Stimulated activated CD4-positive, alpha-beta T cell treated with anti-CD3 and anti-CD28 coated beads, Interleukin-4, amount 100 ng/mL, for 1 hour (primary cell): ENCODE measurements around the gene SAC3D1.
A peak's percentile ranks its signal among the peaks of the same experiment; 100 is the strongest.

Source experiments
- DNase-seq: peaks from one replicate; pipeline ENCODE4 v3.0.0-alpha.2; 2020

The SAC3D1 gene

DNA sequence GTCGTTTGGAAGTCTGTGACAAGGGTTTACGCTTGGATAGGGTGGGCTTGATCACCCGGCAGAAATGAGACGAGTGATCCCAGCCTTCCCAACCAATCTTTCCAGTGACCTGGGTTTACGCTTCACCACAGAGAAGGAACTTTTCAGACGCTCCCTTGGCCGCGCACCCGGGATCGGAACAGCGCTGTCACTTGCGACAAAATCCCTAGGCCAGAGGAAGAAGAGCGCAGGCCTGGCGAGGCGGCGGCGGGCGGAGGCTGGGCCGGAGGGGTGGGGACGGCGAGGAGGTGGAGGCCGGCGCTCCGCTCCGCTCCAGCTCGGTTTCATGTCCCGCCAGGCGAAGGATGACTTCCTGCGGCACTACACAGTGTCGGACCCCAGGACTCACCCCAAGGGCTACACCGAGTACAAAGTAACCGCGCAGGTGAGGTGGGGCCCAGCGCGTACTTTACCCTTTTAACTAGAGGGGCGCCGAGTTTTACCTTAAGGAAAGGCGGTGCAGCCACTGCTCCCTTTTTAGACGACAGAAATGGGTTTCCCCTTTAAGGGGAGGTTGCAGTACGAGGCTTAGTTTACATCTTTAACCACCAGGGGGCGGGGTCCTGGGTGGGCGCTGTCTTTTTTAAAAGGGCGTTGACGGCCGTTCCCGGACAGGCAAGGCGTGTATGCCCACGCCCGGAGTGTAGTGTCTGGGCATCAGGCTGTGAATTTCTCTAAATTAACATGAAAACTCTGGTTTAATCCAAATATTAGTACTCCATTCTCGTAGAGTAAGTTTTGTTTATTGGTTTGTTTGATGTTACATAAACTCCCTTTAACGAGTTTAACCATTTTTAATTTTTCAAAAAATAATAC is 13.6 kb upstream of the SAC3D1 start, which contains the start of gene SNX15:
Gene SNX15, plus strand, starts transcription at position 227 of the 855 bp plus-strand sequence. Its CDS starts 99 bp downstream, at position 326.
- DNase-seq = peak; percentile 82

DNA sequence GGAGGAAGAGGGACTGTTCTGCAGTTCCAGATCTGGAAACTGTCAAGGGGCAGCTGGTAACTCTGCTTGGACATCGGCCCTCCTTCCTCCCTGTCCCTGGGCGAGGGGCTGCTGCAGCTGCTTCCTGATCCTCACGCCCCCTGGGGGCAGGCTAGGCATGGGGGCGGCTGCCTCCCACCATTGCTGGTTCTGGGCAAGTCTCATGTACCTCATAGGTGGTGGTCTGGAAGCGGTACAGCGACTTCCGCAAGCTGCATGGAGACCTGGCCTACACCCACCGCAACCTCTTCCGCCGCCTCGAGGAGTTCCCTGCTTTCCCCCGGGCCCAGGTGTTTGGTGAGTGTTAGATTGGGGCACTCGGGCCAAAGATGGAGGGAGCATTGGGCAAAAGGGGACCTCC is 8.8 kb upstream of the SAC3D1 start:
- DNase-seq = no peak

GRCh38 chr11:65034423-65034822 is 6.6 kb upstream of the SAC3D1 start:
- no peak for DNase-seq

- no peak for DNase-seq
These were observed 5.4 kb upstream of the SAC3D1 start for GRCh38 chr11:65035579-65035978.

DNA sequence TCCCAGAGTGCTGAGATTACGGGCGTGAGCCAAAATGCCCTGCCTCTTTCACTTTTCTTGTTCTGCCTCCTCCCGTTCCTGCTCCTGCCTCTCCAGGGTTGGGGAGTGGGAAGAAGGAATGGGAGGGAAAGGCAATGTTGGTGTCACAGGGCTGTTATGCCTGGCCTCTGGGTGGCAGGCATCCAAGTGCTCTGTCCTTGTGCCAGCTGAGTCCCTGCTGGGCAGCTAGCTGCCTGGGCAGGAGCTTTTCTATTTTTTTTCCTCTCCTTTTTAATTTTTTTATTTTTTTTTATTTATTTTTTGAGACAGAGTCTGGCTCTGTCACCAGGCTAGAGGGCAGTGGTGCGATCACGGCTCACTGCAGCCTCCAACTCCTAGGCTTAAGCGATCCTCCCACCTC is 4.1 kb upstream of the SAC3D1 start:
- DNase-seq = no peak

DNA sequence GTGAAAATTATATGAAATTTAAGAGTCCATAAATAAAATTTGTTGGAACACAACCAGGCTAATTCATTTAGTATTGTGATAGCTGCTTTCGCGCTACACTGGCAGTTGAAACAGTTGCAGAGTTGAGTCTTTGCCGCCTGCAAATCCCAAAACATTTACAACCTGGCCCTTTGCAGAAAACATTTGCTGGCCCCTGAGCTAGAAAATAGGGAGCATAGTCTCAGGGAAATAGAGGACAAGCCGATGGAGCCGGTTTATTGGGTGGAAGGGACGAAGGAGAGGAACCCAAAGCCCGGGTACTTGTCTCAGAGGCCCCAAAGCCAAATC is 527 bp upstream of the SAC3D1 start:
- DNase-seq = no peak

DNA sequence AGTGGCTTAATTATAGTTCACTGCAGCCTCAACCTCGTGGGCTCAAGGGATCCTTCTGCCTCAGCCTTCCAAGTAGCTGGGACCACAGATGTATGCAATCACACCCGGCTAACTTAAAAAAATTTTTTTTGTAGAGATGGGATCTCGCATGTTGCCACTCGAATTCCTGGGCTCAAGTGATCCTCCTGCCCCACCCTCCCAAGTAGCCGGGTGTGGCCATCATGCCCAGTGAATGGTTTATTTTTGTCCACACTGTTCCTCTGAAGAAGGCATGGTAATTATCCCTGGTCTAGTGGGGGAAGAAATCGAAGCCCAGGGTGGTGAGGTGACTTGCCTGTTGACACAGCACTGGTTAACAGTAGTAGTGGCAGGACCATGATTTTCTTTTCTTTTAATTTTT is 1.9 kb downstream of the SAC3D1 start:
- no peak for DNase-seq

DNA sequence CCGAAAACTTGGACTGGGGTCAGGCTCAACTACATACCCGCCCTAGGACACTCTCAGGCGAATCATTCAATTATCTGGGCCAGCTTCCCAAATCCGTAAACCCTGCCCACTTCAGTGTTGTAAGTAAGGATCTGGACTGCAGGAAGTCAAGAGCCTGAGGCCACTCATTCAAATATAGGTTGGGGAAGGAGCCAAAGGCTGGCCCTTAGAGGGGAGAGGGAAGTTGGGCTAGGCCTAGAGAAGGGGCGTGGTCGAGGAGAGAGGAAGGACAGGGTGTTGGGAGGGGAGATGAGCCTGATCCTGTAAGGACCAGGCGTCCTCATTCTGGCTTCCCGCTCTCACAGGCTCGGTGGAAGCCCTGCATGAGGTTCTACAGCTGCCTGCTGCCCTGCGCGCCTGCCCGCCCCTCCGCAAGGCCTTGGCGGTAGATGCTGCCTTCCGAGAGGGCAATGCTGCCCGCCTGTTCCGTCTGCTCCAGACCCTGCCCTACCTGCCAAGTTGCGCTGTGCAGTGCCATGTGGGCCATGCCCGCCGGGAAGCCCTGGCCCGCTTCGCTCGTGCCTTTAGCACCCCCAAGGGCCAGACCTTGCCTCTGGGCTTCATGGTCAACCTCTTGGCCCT is 3.0 kb downstream of the SAC3D1 start:
- DNase-seq = no peak

GRCh38 chr11:65045061-65045460 is 4.1 kb downstream of the SAC3D1 start:
- no peak for DNase-seq

- DNase-seq = no peak
These were observed 4.7 kb downstream of the SAC3D1 start for GRCh38 chr11:65045728-65046127.

DNA sequence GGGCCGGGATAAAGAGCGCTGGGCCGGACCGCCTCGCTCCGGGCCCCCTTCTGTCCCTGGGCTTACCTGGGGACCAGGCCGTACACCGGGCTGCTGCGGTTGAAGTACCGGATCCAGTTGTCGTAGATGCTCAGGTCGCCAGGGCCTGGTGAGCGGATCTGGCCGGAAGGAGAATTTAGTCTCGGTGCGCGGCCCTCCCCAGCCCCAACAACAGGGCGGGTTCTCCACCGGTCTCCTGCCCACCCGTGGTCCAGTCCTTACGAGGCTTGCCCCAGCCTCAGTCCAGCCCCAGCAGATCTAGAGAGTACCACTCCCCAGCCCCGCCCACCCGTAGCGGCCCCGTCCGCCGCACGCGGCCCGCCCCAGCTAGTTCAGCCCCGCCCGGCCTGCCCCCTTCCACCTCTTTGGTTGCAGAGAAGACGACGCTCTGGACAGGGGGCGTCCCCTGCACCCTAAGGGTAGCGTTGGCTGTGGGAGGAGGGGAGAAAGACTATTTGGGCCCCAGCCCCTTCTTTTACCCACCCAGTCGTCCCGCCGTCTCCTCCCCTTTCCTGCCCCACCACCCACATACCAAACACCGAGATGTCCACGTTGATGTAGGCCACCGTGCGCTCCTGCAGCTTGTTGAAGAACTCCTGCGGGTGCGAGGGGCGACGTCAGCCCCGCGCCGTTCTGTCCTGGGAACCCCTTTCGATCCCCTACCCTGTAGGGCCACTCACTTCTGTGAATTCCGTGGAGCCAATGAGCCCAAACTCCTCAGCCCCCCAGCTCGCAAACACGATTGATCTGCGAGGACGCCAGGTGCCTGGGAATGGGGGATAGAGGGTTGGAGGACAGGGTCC is 6.8 kb downstream of the SAC3D1 start:
- DNase-seq = peak; percentile 32

DNA sequence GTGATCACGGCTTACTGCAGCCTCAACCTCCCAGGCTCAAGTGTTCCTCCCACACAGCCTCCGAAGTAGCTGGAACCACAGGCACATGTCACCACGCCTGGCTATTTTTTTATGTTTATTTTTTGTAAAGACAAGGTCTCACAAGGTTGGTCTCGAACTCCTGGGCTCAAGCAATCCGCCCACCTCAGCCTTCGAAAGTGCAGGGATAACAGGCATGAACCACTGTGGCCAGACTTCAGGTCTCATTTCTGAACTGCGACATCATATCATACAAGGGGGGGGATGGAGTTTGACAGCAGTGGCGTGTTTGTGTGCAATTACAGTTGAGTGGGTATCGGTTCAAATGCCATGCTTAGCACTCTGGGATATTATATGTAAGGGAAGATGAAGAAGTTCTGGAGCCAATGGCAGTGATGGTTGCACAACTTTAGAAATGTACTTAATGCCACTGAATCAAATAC is 10.4 kb downstream of the SAC3D1 start:
- no peak for DNase-seq

- DNase-seq = no peak
These were observed 13.0 kb downstream of the SAC3D1 start for GRCh38 chr11:65053827-65054508.

DNA sequence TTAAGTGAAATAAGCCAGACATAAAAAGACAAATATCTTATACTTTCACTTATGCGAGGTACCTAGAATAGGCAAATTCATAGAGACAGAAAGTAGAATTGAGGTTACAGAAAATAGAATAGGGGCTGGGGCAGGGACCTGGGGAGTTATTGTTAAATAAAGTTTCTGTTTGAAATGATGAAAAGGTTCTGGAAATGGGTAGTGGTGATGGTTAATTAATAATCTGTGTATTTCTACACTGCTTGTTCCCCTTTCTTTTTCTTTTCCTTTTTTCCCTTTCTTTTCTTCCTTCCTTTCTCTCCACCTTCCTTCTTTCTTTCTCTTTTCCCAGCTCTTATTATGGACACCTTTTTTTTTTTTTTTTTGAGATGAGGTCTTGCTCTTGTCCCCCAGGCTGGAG is 14.5 kb downstream of the SAC3D1 start:
- DNase-seq = no peak

DNA sequence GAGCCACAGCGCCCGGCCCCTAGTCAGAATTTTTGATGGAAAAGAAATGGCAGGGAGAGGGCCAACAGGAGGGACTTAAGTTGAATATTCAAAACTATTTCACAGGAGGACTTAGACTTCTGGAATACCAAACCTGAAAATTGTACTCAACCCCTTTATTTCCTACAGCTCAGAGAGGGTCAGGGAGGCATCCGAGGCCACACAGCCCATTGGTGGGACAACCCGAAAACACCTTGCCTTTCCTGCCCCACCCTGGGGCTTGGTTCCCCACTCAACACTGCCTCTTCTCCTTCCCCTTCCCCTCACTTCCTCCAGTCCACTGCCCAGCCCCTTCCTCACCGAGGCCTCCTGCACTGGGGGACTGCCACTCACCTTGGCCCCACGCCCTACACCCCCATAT is 16.0 kb downstream of the SAC3D1 start:
- DNase-seq = no peak

DNA sequence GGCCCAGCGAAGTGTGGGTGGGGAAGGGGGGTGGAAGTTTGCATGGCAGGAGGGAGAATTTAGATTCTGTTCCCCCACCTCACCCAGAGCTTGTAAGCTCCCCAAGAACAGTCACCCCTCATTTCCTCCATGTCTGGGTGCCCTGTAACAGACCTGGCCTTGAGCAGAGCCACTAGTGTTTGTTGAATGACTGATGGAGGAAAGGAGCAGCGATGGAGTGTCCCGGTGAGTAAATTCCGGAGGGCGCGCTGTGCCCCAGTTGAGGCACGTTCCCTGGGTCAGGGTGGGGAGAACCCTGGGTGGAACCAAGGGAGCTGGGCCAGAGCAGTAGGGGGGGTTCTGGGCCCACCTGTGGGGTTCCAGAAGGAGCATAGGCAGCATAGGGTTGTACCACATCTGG is 16.5 kb downstream of the SAC3D1 start:
- no peak for DNase-seq

GRCh38 chr11:65058012-65058411 is 17.0 kb downstream of the SAC3D1 start:
- DNase-seq = no peak

- no peak for DNase-seq
These were observed 17.5 kb downstream of the SAC3D1 start, which contains the start of gene NAALADL1 for GRCh38 chr11:65058419-65059054. Gene NAALADL1, minus strand, starts transcription at chr11:65058553. Its CDS starts 32 bp downstream, at chr11:65058521.

- no peak for DNase-seq
These were observed 18.5 kb downstream of the SAC3D1 start for GRCh38 chr11:65059523-65059922.

- DNase-seq = no peak
These were observed 19.2 kb downstream of the SAC3D1 start for GRCh38 chr11:65059959-65060824.

DNA sequence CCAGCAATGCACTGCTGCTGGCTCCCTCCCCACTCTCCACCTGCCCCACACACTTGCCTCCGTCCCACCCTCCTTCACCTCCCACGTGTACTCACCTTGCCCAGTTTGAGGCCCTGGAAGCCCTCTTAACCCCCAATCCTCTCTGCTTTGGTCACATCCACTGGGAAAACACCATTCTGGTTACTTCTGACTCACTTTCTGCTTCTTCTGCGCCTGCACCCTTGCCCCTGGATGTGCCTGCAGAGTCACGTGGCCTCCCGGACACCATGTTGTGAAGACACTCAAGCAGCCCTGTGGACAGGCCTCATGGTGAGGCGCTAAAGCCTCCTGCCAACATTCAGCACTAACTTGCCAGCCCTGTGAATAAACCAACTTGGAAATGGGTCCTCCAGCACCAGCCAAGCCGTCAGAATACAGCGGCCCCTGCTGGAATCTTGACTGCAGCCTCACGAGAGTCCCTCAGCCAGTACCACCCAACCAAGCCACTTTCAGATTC is 20.0 kb downstream of the SAC3D1 start:
- no peak for DNase-seq
